ENCODE data around the gene CRIP1.

The CRIP1 gene

DNA sequence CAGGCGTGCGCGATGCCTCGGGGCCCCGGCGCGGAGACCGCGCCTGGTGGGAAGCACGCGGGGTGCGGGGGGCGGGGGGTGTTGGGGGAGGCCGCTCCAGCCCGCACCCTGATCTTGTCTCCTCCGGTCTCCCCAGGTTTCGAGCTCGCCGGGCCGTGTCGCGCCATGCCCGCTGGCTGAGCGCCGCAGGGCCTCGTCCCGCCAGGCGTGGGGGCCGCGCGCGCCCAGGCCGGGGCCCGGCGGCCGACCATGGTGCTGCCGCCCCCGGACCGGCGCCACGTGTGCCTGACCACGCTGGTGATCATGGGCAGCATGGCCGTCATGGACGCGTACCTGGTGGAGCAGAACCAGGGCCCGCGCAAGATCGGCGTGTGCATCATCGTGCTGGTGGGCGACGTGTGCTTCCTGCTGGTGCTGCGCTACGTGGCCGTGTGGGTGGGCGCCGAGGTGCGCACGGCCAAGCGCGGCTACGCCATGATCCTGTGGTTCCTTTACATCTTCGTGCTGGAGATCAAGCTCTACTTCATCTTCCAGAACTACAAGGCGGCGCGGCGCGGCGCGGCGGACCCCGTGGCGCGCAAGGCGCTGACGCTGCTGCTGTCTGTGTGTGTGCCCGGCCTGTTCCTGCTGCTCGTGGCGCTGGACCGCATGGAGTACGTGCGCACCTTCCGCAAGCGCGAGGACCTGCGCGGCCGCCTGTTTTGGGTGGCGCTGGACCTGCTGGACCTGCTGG lies 42.1 kb downstream of the CRIP1 start:
- H3K4me3 ChIP-seq (ENCODE audit: low read depth in 1 of 5, low read length in 5 of 5): peak overlapping the region in 4 of 5 donors; percentile 17 to 64 (median 60)
- no peak overlapping the region for H3K27ac ChIP-seq (ENCODE audit: low read depth, low read length)

DNA sequence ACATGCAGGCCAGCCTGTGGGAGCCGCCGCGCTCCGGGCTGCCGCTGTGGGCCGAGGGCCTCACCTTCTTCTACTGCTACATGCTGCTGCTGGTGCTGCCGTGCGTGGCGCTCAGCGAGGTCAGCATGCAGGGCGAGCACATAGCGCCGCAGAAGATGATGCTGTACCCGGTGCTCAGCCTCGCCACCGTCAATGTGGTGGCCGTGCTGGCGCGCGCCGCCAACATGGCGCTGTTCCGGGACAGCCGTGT lies 42.6 kb downstream of the CRIP1 start:
- peaks cover 15 to 40% (median 29%) of the 10 kb centered on the region in 5 donors for H3K27me3 ChIP-seq (ENCODE audit: control insufficient read depth in 5 of 5, insufficient read depth in 4 of 5, low read length in 5 of 5)
- peak overlapping the region in 2 of 5 donors; percentile 46 to 64 for H3K4me3 ChIP-seq (ENCODE audit: low read depth in 1 of 5, low read length in 5 of 5)
- H3K9me3 ChIP-seq (ENCODE audit: control insufficient read depth in 5 of 5, low read length in 5 of 5): no peaks in the 10 kb centered on the region
- no peaks in the 10 kb centered on the region for H3K36me3 ChIP-seq (ENCODE audit: control insufficient read depth in 5 of 5, insufficient read depth in 5 of 5, low read length in 5 of 5)
- H3K4me1 ChIP-seq (ENCODE audit: control insufficient read depth in 5 of 5, insufficient read depth in 5 of 5, low read length in 5 of 5): peaks cover 0 to 37% (median 31%) of the 10 kb centered on the region in 5 donors
- no peak overlapping the region for H3K9ac ChIP-seq (ENCODE audit: low read length in 5 of 5)
- no peak overlapping the region for H3K27ac ChIP-seq (ENCODE audit: low read depth, low read length)

More for the DNA sequence above, 42.1 kb downstream of the CRIP1 start:
- H3K27me3 ChIP-seq (ENCODE audit: control insufficient read depth in 5 of 5, insufficient read depth in 4 of 5, low read length in 5 of 5): peaks cover 15 to 35% (median 25%) of the 10 kb centered on the region in 5 donors
- peak overlapping the region in 1 of 5 donors; percentile 41 for H3K9ac ChIP-seq (ENCODE audit: low read length in 5 of 5)
- H3K36me3 ChIP-seq (ENCODE audit: control insufficient read depth in 5 of 5, insufficient read depth in 5 of 5, low read length in 5 of 5): no peaks in the 10 kb centered on the region
- no peaks in the 10 kb centered on the region for H3K9me3 ChIP-seq (ENCODE audit: control insufficient read depth in 5 of 5, low read length in 5 of 5)
- peaks cover 0 to 37% (median 31%) of the 10 kb centered on the region in 5 donors for H3K4me1 ChIP-seq (ENCODE audit: control insufficient read depth in 5 of 5, insufficient read depth in 5 of 5, low read length in 5 of 5)

DNA sequence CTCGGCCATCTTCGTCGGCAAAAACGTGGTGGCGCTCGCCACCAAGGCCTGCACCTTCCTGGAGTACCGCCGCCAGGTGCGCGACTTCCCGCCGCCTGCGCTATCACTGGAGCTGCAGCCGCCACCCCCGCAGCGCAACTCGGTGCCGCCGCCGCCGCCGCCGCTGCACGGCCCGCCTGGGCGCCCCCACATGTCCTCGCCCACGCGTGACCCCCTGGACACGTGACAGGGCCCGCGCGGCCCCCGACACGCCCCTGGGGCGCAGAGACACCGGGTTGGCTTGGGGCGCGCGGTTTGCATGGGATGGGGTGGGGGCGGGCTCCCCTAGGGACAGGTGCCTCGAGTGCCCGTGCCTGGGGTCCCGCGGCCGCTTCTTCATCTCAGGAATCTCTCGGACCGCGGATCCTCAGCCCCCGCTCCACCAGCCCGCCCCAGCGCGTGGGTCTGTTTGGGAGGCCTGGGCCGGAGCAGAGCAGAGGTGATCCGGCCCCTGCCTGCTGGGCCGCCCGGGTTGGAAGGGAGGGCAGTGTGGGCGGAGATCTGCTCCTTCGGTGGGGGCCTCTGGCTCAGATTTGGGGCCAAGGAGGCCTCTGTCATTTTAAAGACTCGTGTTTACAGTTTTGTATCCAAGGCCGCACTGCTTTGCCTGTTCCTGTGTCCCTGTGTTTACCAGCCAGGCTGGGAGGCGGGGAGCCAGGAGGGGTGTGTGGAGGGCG lies 43.0 kb downstream of the CRIP1 start:
- Histone ChIP-seq H3K36me3 (ENCODE audit: control insufficient read depth in 5 of 5, insufficient read depth in 5 of 5, low read length in 5 of 5) (no peaks in the 10 kb centered on the region), H3K9ac (ENCODE audit: low read length in 5 of 5) (no peak overlapping the region), H3K27me3 (ENCODE audit: control insufficient read depth in 5 of 5, insufficient read depth in 4 of 5, low read length in 5 of 5) (peaks cover 20 to 45% (median 30%) of the 10 kb centered on the region in 5 donors), H3K27ac (ENCODE audit: low read depth, low read length) (no peak overlapping the region), H3K4me3 (ENCODE audit: low read depth in 1 of 5, low read length in 5 of 5) (peak overlapping the region in 2 of 5 donors; percentile 46 to 64), H3K9me3 (ENCODE audit: control insufficient read depth in 5 of 5, low read length in 5 of 5) (no peaks in the 10 kb centered on the region), H3K4me1 (ENCODE audit: control insufficient read depth in 5 of 5, insufficient read depth in 5 of 5, low read length in 5 of 5) (peaks cover 0 to 37% (median 31%) of the 10 kb centered on the region in 5 donors)

DNA sequence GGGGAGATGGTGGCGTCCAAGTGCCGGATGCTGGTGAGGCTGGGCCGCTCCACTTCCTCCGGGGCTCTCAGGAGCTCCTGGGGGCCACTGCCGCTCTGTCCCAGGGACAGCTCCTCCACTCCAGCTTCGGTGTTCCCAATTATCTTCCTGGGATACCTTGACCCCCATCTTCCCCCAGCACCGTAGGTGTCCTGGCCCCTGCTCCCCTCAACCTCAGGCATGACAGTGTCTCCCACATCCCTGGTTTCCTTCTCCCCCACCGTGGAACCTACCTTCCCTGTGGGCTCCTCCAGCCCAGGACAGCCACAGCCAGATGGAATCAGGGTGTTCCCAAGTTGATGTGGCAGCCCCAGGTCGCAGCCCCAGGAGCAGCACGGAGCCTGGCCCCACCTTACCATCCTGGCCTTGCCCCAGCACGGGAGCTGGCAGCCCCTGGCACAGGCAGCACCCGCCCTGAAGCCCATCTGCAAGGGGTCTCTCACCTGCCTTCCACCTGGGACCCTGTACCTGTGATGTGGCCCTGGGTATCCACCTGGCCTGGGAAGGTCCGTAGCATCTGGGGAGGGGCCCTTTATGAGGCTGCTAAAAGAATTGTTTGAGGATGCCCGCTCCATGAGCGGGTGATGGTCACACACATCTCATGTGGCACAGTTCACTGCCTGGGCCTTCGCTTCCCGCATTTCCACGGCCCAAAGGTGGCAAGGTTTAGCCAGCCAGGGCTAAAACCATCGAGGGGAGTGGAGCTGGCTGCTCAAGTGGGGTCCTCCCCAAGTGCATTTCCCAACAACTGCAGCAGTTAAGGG lies 43.8 kb downstream of the CRIP1 start:
- Histone ChIP-seq H3K27ac (ENCODE audit: low read depth, low read length) (no peak overlapping the region), H3K27me3 (ENCODE audit: control insufficient read depth in 5 of 5, insufficient read depth in 4 of 5, low read length in 5 of 5) (peaks cover 20 to 45% (median 34%) of the 10 kb centered on the region in 5 donors)

DNA sequence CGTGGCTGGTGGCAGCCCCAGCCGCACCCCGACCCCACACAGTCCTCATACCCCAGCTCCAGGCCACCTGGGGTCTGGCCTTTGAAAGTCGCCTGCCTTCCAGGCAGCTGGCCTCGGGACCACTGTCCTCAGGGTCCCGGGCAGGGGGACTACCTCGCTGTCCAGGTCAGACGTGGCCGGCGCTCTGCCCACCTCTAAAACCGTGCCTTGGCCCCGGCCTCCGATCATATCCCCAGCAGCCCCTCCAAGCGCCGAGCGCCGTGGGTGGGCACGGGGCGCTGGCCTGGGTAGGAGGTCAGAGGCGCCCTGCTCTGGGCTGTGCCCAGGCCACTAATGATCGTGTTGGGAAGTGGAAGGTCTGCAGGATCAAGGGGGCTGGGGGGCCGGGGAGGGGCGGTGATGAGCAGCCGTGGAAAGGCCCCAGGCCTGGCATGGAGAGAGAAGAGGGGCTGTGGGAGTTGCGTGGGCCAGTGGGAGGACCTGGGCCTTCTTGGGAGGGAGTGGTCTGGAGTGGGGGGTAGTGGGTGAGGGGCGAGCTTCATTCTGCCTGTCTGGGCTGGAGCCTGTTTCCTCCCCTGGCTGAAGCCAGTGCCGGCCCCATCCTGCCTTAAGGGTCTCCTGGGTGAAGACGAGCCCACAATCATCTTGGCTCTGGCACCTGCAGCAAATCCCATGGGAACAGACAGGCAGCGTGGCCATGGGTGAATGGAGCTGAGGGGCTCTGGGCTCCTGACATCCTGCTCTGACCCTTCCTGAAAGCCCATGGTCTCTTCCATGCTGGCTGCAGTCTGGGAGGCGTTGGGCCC lies 44.6 kb downstream of the CRIP1 start:
- no peaks in the 10 kb centered on the region for H3K9me3 ChIP-seq (ENCODE audit: control insufficient read depth in 5 of 5, low read length in 5 of 5)
- peaks cover 0 to 31% (median 25%) of the 10 kb centered on the region in 5 donors for H3K4me1 ChIP-seq (ENCODE audit: control insufficient read depth in 5 of 5, insufficient read depth in 5 of 5, low read length in 5 of 5)
- no peak overlapping the region for H3K9ac ChIP-seq (ENCODE audit: low read length in 5 of 5)
- no peak overlapping the region for H3K4me3 ChIP-seq (ENCODE audit: low read depth in 1 of 5, low read length in 5 of 5)
- peaks cover 24 to 46% (median 39%) of the 10 kb centered on the region in 5 donors for H3K27me3 ChIP-seq (ENCODE audit: control insufficient read depth in 5 of 5, insufficient read depth in 4 of 5, low read length in 5 of 5)
- no peaks in the 10 kb centered on the region for H3K36me3 ChIP-seq (ENCODE audit: control insufficient read depth in 5 of 5, insufficient read depth in 5 of 5, low read length in 5 of 5)
- H3K27ac ChIP-seq (ENCODE audit: low read depth, low read length): no peak overlapping the region

More for the DNA sequence above, 43.8 kb downstream of the CRIP1 start:
- Histone ChIP-seq H3K4me3 (ENCODE audit: low read depth in 1 of 5, low read length in 5 of 5) (no peak overlapping the region), H3K9me3 (ENCODE audit: control insufficient read depth in 5 of 5, low read length in 5 of 5) (no peaks in the 10 kb centered on the region), H3K9ac (ENCODE audit: low read length in 5 of 5) (peak overlapping the region in 1 of 5 donors; percentile 7), H3K36me3 (ENCODE audit: control insufficient read depth in 5 of 5, insufficient read depth in 5 of 5, low read length in 5 of 5) (no peaks in the 10 kb centered on the region), H3K4me1 (ENCODE audit: control insufficient read depth in 5 of 5, insufficient read depth in 5 of 5, low read length in 5 of 5) (peaks cover 0 to 37% (median 31%) of the 10 kb centered on the region in 5 donors)

DNA sequence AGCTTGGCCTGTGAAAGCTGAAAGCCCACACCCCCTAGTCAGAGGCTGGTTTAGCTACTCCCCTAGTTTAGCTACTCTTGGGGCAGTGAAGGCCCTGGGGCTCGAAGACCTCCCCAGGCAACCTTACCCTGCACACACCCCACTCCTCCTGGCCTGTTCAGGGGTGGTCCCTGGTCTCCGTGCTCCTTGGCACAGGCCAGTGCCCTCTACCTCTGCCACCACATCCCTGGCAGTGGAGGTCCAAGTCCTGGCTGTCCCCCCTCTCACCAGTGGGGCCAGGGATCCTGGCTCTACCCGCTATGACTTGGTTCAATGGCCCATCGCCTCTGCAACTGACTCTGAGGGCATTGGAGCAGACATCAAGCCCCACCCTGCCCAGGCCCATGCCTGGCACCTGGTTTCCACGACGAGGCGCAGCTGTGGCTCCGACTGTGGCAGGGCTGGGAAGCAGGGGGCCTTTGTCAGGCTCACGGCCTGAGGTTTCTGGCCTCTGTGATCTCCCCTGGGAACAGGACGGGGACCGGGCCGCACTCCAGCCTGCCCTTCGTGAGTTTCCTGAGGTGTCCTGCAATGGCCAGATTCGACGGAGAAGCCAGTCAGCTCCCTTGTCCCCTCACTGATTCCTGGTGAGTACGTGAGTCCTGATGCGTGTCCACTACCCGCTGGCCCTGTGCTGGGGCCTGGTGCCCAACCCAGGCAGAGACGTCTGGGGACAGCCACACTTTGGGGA lies 45.4 kb downstream of the CRIP1 start:
- Histone ChIP-seq H3K27me3 (ENCODE audit: control insufficient read depth in 5 of 5, insufficient read depth in 4 of 5, low read length in 5 of 5) (peaks cover 26 to 47% (median 42%) of the 10 kb centered on the region in 5 donors), H3K9me3 (ENCODE audit: control insufficient read depth in 5 of 5, low read length in 5 of 5) (no peaks in the 10 kb centered on the region), H3K9ac (ENCODE audit: low read length in 5 of 5) (no peak overlapping the region), H3K36me3 (ENCODE audit: control insufficient read depth in 5 of 5, insufficient read depth in 5 of 5, low read length in 5 of 5) (no peaks in the 10 kb centered on the region), H3K27ac (ENCODE audit: low read depth, low read length) (no peak overlapping the region), H3K4me1 (ENCODE audit: control insufficient read depth in 5 of 5, insufficient read depth in 5 of 5, low read length in 5 of 5) (peaks cover 0 to 26% (median 21%) of the 10 kb centered on the region in 5 donors), H3K4me3 (ENCODE audit: low read depth in 1 of 5, low read length in 5 of 5) (no peak overlapping the region)

DNA sequence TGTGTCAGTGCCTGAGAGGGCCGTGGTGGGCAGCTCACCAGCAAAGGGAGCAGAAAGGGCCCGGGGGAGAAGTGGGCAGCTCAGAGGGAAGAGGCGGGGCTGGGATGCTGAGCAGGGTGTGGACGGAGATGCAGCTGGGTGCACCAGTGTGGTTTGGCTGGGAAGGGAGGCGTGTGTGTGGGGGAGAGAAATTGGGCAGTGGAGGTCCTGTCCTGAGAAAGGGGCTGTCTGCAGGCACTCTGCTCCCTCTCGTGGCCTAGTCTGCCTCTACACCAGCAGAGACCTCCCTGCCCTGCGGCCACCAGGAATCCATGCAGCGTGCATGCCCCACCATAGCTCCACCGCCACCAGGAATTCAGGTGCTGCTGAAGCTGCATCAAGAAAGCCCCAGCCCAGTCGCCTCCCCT lies 46.1 kb downstream of the CRIP1 start:
- H3K27ac ChIP-seq (ENCODE audit: low read depth, low read length): no peak overlapping the region
- no peak overlapping the region for H3K4me3 ChIP-seq (ENCODE audit: low read depth in 1 of 5, low read length in 5 of 5)
- H3K9me3 ChIP-seq (ENCODE audit: control insufficient read depth in 5 of 5, low read length in 5 of 5): no peaks in the 10 kb centered on the region
- peaks cover 0 to 20% (median 14%) of the 10 kb centered on the region in 5 donors for H3K4me1 ChIP-seq (ENCODE audit: control insufficient read depth in 5 of 5, insufficient read depth in 5 of 5, low read length in 5 of 5)
- H3K9ac ChIP-seq (ENCODE audit: low read length in 5 of 5): no peak overlapping the region
- no peaks in the 10 kb centered on the region for H3K36me3 ChIP-seq (ENCODE audit: control insufficient read depth in 5 of 5, insufficient read depth in 5 of 5, low read length in 5 of 5)
- peaks cover 33 to 52% (median 49%) of the 10 kb centered on the region in 5 donors for H3K27me3 ChIP-seq (ENCODE audit: control insufficient read depth in 5 of 5, insufficient read depth in 4 of 5, low read length in 5 of 5)

DNA sequence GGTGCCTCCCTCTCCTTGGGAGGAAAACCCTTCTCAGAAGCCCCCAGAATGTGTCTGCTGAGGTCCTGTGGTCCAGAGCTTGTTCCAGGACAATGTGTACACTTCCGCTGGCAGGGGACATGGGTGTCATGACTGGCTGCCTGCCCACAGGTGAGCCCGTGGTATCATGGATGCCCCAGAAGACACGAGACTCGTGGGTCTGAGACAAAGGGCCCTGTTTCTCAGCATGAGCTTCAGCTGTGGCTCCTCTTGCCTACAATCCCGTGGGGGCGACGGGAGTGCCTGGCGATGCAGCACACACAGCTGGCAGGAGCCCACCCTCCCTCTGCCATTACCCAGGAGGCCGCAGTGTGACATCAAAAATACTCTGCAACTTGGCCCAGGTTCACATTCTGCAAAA lies 46.7 kb downstream of the CRIP1 start:
- Histone ChIP-seq H3K4me1 (ENCODE audit: control insufficient read depth in 5 of 5, insufficient read depth in 5 of 5, low read length in 5 of 5) (peaks cover 0 to 14% (median 8%) of the 10 kb centered on the region in 5 donors), H3K4me3 (ENCODE audit: low read depth in 1 of 5, low read length in 5 of 5) (no peak overlapping the region), H3K27me3 (ENCODE audit: control insufficient read depth in 5 of 5, insufficient read depth in 4 of 5, low read length in 5 of 5) (peaks cover 38 to 55% (median 50%) of the 10 kb centered on the region in 5 donors), H3K9ac (ENCODE audit: low read length in 5 of 5) (no peak overlapping the region), H3K9me3 (ENCODE audit: control insufficient read depth in 5 of 5, low read length in 5 of 5) (no peaks in the 10 kb centered on the region), H3K36me3 (ENCODE audit: control insufficient read depth in 5 of 5, insufficient read depth in 5 of 5, low read length in 5 of 5) (no peaks in the 10 kb centered on the region), H3K27ac (ENCODE audit: low read depth, low read length) (no peak overlapping the region)
